Measurements from ENCODE around the gene LEPROT.

DNA sequence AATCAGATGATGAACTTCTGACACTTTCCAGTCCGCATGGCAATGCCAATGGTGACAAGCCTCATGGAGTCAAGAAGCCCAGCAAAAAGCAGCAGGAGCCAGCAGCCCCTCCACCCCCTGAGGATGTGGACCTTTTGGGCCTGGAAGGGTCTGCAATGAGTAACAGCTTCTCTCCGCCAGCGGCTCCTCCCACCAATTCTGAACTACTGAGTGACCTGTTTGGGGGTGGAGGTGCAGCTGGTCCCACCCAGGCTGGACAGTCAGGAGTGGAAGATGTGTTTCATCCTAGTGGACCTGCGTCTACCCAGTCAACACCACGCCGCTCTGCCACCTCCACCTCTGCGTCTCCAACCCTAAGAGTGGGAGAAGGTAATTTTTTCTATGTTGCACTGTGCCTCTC is 28.0 kb upstream of the LEPROT start:
- TF ChIP-seq EZH2 (IDR thresholded peaks at IDR 0.05; ENCODE audit: insufficient read depth, poor library complexity, severe bottlenecking) (no peak), EZH2phosphoT487 (IDR thresholded peaks at IDR 0.05; ENCODE audit: insufficient read depth, low read depth) (no peak)

Data from GM23248 (cell line).